H4 (cell line): ENCODE measurements around the gene BCL11B. TPM values are rescaled to one million over a fixed set of nuclear protein-coding genes. Genes with fewer than 3 reads are reported as not detected.

ENCODE experiments used
- DNase-seq: peaks from one replicate; pipeline ENCODE4 v3.0.0-alpha.2; 2015; ENCODE audit warnings: low spot score
- total RNA-seq: library from RNA; depleted of rRNA; stranded (reverse); fragments of >200 nt; shearing (Covaris generic); gene quantifications from 2 replicates; pipeline ENCODE4 v1.2.3, GENCODE V29; 2014

The BCL11B gene
- total RNA-seq, 1 experiment from 2014 or later = 1.4 TPM

- no peak for DNase-seq
Observed at GRCh38 chr14:99183311-99183710, 88.7 kb downstream of the BCL11B start.

- no peak for DNase-seq
Observed at GRCh38 chr14:99182548-99183250, 89.3 kb downstream of the BCL11B start.

- DNase-seq = no peak
Observed at GRCh38 chr14:99181804-99182520, 90.0 kb downstream of the BCL11B start.

GRCh38 chr14:99181241-99181640 lies 90.8 kb downstream of the BCL11B start:
- DNase-seq = no peak

- no peak for DNase-seq
Observed at GRCh38 chr14:99179946-99180345, 92.1 kb downstream of the BCL11B start.

- DNase-seq = no peak
Observed at GRCh38 chr14:99179506-99179905, 92.5 kb downstream of the BCL11B start.

- no peak for DNase-seq
Observed at GRCh38 chr14:99177886-99178835, 93.8 kb downstream of the BCL11B start.

GRCh38 chr14:99177046-99177655 lies 94.8 kb downstream of the BCL11B start:
- DNase-seq = no peak

GRCh38 chr14:99176156-99176945 lies 95.6 kb downstream of the BCL11B start:
- DNase-seq = no peak

GRCh38 chr14:99175331-99176155 lies 96.5 kb downstream of the BCL11B start:
- DNase-seq = no peak

- DNase-seq = no peak
Observed at GRCh38 chr14:99174770-99175319, 97.2 kb downstream of the BCL11B start.

- no peak for DNase-seq
Observed at GRCh38 chr14:99174081-99174769, 97.8 kb downstream of the BCL11B start.

GRCh38 chr14:99173506-99173905 lies 98.5 kb downstream of the BCL11B start:
- no peak for DNase-seq

GRCh38 chr14:99173086-99173485 lies 98.9 kb downstream of the BCL11B start:
- DNase-seq = no peak

- no peak for DNase-seq
Observed at GRCh38 chr14:99171396-99171795, 100.6 kb downstream of the BCL11B start.

GRCh38 chr14:99169776-99170356 lies 102.1 kb downstream of the BCL11B start:
- DNase-seq = no peak

- DNase-seq = no peak
Observed at GRCh38 chr14:99168330-99168729, 103.7 kb downstream of the BCL11B start.

- DNase-seq = no peak
Observed at GRCh38 chr14:99166506-99166905, 105.5 kb downstream of the BCL11B start.

- DNase-seq = no peak
Observed at GRCh38 chr14:99164712-99165111, 107.3 kb downstream of the BCL11B start.
